ENCODE data around the gene FOXC2.
"Not testable (repeated sequence)": the region's sequence is repeated elsewhere in the genome, so short reads cannot be mapped to it uniquely, and the experiment has no call there.

The FOXC2 gene

DNA sequence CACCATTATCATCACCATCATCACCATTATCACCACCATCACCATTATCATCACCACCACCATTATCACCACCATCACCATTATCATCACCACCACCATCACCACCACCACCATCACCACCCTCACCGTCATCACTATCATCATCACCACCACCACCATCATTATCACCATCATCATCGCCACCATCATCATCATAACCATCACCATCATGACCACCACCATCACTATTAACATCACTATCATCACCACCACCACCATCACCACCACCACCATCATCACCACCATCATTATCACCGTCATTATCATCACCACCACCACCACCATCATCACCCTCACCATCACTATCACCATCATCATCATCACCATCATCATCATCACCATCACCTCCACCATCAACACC is 20.9 kb downstream of the FOXC2 start:
- TF ChIP-seq, protein P1, sequence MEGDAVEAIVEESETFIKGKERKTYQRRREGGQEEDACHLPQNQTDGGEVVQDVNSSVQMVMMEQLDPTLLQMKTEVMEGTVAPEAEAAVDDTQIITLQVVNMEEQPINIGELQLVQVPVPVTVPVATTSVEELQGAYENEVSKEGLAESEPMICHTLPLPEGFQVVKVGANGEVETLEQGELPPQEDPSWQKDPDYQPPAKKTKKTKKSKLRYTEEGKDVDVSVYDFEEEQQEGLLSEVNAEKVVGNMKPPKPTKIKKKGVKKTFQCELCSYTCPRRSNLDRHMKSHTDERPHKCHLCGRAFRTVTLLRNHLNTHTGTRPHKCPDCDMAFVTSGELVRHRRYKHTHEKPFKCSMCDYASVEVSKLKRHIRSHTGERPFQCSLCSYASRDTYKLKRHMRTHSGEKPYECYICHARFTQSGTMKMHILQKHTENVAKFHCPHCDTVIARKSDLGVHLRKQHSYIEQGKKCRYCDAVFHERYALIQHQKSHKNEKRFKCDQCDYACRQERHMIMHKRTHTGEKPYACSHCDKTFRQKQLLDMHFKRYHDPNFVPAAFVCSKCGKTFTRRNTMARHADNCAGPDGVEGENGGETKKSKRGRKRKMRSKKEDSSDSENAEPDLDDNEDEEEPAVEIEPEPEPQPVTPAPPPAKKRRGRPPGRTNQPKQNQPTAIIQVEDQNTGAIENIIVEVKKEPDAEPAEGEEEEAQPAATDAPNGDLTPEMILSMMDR (IDR thresholded peaks at IDR 0.05; ENCODE audit: insufficient read depth, low read length, missing control alignments), result no peak
- DNase-seq (ENCODE audit: low read depth, low spot score), result no peak
- POLR2A ChIA-PET, result no interaction called here
- CTCF ChIA-PET, result no interaction called here
- no peak overlapping the region for H3K4me3 ChIP-seq (ENCODE audit: low read depth, low read length)

DNA sequence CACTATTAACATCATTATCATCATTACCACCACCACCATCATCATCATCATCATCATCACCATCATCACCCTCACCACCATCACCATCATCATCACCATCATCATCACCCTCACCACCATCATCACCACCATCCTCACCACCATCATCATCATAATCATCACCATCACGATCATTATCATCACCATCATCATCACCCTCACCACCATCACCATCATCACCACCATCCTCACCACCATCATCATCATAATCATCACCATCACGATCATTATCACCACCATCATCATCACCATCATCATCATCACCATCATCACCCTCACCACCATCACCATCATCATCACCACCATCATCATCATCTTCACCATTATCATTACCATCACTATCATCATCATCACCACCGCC is 21.3 kb downstream of the FOXC2 start:
- CTCF ChIA-PET, result not testable (repeated sequence)

DNA sequence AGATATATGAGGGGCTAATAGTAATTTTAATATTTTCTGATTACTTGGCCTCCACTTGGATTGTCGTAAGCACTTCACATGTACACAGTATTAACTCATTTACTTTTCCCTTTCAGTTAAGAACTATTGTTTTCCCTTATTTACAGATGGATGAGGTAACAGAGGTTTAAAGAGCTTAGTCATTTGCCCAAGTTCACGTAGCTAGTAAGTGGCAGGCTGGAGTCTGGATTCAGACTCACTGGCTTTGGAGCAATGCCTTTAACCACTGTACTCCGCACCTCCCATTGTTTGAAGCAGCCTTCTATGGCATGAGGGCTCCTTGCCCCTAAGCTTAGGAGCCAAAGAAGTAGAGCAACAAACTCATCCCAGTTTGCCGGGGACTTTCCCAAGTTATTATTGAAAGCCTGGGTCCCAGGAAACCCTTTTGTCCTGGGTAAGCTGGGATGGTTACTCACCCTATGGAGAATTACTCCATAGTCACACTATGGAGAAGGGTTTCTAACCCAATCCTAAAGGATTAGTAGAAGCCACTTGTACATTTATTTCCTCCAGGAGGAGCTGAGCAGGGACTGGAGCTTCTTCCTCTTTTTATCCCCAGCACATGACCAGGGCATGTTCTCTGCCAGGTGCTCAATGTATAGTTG is 24.0 kb downstream of the FOXC2 start:
- peak; percentile 68 for DNase-seq (ENCODE audit: low read depth, low spot score)
- TF ChIP-seq, protein P1 (IDR thresholded peaks at IDR 0.05; ENCODE audit: insufficient read depth, low read length, missing control alignments), result no peak
- H3K4me3 ChIP-seq (ENCODE audit: low read depth, low read length), result no peak overlapping the region
- ChIA-PET CTCF (interaction anchor here (0.7 to 1.4 kb wide), 6 partner anchors 11 to 472 kb away, joined by 3 to 6 read pairs (median 3); no protein-coding TSS in a partner anchor), POLR2A (interaction anchor here (0.8 to 1.7 kb wide), 5 partner anchors 13 to 90 kb away, joined by 3 to 7 read pairs (median 4); partner anchors contain the start of gene FOXL1)

More for the DNA sequence above, 21.3 kb downstream of the FOXC2 start:
- not testable (repeated sequence) for H3K4me3 ChIP-seq (ENCODE audit: low read depth, low read length); DNase-seq (ENCODE audit: low read depth, low spot score)
- POLR2A ChIA-PET, result interaction anchor here (0.7 kb wide), 1 partner anchor 17 kb away, joined by 3 read pairs; no protein-coding TSS in a partner anchor

DNA sequence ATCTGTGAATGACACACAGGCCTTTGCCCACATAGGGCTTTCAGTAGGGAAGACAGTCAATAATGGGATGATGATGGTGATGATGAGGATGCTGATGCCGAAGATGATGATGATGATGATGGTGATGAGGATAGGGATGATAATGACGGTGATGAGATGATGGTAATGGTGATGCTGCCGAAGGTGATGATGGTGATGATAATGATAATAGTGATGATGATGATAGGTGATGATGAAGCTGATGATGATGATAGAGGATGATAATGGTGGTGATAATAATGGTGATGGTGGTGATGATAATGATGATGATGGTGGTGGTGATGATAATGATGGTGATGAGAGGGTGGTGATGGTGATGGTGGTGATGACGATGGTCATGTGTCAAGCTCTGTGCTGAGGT is 24.6 kb downstream of the FOXC2 start:
- ChIA-PET POLR2A (interaction anchor here (1.5 to 1.7 kb wide), 2 partner anchors 14 to 89 kb away, joined by 5 to 7 read pairs; partner anchors contain the start of gene FOXL1), CTCF (interaction anchor here (0.7 to 1.4 kb wide), 6 partner anchors 12 to 471 kb away, joined by 3 to 6 read pairs (median 3); no protein-coding TSS in a partner anchor)
- TF ChIP-seq, protein P1 (IDR thresholded peaks at IDR 0.05; ENCODE audit: insufficient read depth, low read length, missing control alignments), result no peak
- no peak for DNase-seq (ENCODE audit: low read depth, low spot score)
- no peak overlapping the region for H3K4me3 ChIP-seq (ENCODE audit: low read depth, low read length)

DNA sequence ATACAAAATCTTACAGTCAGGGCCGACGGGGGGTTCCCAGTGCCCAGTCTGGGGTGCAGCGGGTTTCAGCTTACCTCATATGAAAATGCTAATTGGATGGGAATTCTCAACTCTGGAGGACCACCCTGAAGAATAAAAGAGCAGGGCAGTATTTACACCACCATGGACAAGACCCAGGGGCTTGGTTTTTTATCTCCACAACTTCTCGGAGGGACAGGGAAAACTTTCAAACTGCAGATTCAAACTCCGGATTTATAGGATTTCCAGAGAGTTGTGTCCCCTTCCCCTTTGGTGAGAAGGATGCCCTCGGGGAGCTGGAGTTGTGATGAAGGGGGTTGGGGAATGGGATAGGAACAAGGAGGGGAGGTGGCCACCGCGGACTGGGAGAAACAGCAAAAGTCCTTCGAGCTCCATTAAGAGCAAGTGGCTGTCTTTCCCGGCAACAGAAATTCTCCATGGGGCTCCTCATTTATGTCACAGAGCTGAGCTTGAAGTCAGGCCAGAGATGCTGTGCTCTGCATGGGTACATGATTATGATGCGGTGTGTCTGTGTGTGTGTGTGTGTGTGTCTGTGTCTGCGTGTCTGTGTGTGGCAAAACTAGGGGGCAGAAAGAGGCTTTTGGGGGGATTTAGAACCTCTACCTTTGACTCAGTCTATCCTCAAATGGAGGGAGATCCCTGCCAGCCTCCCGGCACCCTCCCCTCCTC is 27.4 kb downstream of the FOXC2 start:
- POLR2A ChIA-PET, result interaction anchor here (0.7 kb wide), 1 partner anchor 15 kb away, joined by 3 read pairs; no protein-coding TSS in a partner anchor
- CTCF ChIA-PET, result interaction anchor here (1.0 to 1.6 kb wide), 4 partner anchors 10 to 469 kb away, joined by 3 to 4 read pairs (median 4); no protein-coding TSS in a partner anchor
- H3K4me3 ChIP-seq (ENCODE audit: low read depth, low read length), result no peak overlapping the region
- DNase-seq (ENCODE audit: low read depth, low spot score), result no peak
- TF ChIP-seq, protein P1 (IDR thresholded peaks at IDR 0.05; ENCODE audit: insufficient read depth, low read length, missing control alignments), result no peak

DNA sequence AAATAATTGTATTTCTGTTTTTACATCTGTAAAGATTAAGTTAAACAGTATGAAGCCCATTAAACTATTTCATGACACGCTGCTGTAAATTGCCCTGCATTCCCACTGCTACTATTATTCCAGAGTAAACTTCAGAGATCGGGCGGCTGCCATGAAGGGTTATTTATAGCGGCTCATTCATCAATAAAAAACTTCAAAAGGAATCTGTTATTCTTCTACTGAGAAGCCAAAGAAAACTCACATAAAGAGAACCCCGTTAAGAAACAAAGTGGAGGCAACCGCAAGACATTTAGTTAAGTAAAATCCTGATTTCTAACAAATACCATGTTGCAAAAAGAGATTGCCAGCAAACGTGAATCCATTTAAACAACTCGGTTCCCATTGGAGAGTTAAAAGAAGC is 28.1 kb downstream of the FOXC2 start:
- POLR2A ChIA-PET, result interaction anchor here (0.7 kb wide), 1 partner anchor 16 kb away, joined by 3 read pairs; no protein-coding TSS in a partner anchor
- no peak overlapping the region for H3K4me3 ChIP-seq (ENCODE audit: low read depth, low read length)
- TF ChIP-seq, protein P1 (IDR thresholded peaks at IDR 0.05; ENCODE audit: insufficient read depth, low read length, missing control alignments), result no peak
- no peak for DNase-seq (ENCODE audit: low read depth, low spot score)
- CTCF ChIA-PET, result interaction anchor here (1.0 to 1.6 kb wide), 3 partner anchors 9 to 14 kb away, joined by 3 to 4 read pairs (median 4); no protein-coding TSS in a partner anchor

Data from AG04449 (cell line).